Measurements from ENCODE around the gene PPP1R37.

PPP1R37 gene

DNA sequence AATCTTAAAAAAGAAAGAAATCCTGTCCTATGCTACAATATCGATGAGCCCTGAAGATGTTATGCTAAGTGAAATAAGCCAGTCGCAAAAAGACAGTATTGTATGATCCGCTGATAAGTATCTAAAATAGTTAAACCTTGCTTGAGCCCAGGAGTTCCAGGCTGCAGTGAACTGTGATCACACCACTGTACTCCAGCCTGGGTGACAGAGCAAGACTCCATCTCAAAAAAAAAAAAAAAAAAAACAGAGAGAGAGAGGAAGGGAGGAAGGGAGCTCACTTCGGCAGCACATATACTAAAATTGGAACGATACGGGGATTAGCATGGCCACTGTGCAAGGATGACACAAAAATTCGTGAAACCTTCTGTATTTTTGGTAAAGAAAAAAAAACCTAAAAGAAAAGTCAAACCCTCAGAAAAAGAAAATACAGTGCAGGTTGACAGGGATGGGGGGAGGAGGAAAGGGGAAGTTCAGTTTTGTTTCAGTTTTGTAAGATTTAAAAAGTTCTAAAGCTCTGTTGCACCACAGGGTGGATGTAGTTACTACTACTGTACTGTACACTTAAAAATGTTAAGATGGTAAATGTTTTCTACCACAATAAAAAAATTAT lies 45.7 kb upstream of the PPP1R37 start:
- Histone ChIP-seq H3K4me2 (peak overlapping the region; percentile 2; the same call in 1 of the 2 replicates), H3K79me2 (ENCODE audit: insufficient read depth, low read depth) (peaks cover 80% of the 10 kb centered on the region), H3K36me3 (ENCODE audit: insufficient read depth) (peaks cover 10% of the 10 kb centered on the region; the same call in 1 of the 2 replicates), H3K27me3 (ENCODE audit: insufficient read depth, low read depth) (no peaks in the 10 kb centered on the region), H3K4me3 (IDR thresholded peaks at IDR 0.05; ENCODE audit: insufficient read depth, low read depth, low read length) (no peak overlapping the region), H3K9ac (no peak overlapping the region), H3K27ac (no peak overlapping the region), H3K4me1 (ENCODE audit: low read depth, poor library complexity, severe bottlenecking) (peaks cover 64% of the 10 kb centered on the region), H4K20me1 (ENCODE audit: insufficient read depth) (no peaks in the 10 kb centered on the region), H2AFZ (ENCODE audit: low read depth) (no peak overlapping the region)
- TF ChIP-seq, protein P1, sequence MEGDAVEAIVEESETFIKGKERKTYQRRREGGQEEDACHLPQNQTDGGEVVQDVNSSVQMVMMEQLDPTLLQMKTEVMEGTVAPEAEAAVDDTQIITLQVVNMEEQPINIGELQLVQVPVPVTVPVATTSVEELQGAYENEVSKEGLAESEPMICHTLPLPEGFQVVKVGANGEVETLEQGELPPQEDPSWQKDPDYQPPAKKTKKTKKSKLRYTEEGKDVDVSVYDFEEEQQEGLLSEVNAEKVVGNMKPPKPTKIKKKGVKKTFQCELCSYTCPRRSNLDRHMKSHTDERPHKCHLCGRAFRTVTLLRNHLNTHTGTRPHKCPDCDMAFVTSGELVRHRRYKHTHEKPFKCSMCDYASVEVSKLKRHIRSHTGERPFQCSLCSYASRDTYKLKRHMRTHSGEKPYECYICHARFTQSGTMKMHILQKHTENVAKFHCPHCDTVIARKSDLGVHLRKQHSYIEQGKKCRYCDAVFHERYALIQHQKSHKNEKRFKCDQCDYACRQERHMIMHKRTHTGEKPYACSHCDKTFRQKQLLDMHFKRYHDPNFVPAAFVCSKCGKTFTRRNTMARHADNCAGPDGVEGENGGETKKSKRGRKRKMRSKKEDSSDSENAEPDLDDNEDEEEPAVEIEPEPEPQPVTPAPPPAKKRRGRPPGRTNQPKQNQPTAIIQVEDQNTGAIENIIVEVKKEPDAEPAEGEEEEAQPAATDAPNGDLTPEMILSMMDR (conservative IDR thresholded peaks at IDR 0.05; ENCODE audit: low read depth, low read length): no peak

DNA sequence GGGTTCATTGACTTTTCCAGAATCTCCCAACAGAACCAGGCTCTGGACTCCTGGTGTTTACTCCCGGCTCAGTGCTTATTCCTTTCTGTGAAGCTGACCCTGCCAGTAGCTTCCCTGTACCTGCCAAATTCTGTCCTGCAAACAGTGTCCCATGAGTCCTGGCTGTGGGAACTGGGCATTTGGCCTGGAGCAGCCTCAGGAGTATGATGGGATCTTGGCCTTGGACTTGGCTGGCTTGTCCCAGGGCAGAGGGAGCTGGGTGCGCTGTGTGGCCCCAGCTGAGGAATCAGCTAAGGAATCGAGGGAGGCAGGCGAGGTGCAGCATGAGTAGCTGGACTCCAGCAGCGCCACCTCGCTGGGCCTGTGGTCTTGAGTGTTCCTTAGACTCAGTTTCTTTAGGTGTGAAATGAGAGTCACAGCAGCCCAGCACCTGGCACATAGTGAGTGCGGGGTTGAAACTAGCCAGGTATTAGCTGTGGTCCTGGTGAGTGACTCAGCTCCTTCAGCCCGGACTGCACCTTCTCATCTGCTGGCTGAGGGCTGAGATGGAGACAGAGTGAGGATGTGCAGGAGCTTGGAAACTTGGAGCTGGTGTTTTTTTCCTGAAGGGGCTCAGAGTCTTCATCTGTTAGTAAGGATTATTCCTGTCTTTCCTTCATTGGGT lies 43.8 kb upstream of the PPP1R37 start:
- Histone ChIP-seq H3K4me1 (ENCODE audit: low read depth, poor library complexity, severe bottlenecking) (peaks cover 79% of the 10 kb centered on the region), H3K79me2 (ENCODE audit: insufficient read depth, low read depth) (peaks cover 68% of the 10 kb centered on the region), H3K27ac (peak overlapping the region; percentile 53; the same call in 1 of the 2 replicates), H3K36me3 (ENCODE audit: insufficient read depth) (0 out of 2 replicates have a peak, but pooled peaks cover 4% of the 10 kb centered on the region), H2AFZ (ENCODE audit: low read depth) (no peak overlapping the region), H3K27me3 (ENCODE audit: insufficient read depth, low read depth) (no peaks in the 10 kb centered on the region), H3K4me3 (IDR thresholded peaks at IDR 0.05; ENCODE audit: insufficient read depth, low read depth, low read length) (no peak overlapping the region), H4K20me1 (ENCODE audit: insufficient read depth) (no peaks in the 10 kb centered on the region), H3K4me2 (peak overlapping the region; percentile 37; the same call in 1 of the 2 replicates), H3K9ac (no peak overlapping the region; the same call in 1 of the 2 replicates)
- TF ChIP-seq, protein P1 (conservative IDR thresholded peaks at IDR 0.05; ENCODE audit: low read depth, low read length): no peak

DNA sequence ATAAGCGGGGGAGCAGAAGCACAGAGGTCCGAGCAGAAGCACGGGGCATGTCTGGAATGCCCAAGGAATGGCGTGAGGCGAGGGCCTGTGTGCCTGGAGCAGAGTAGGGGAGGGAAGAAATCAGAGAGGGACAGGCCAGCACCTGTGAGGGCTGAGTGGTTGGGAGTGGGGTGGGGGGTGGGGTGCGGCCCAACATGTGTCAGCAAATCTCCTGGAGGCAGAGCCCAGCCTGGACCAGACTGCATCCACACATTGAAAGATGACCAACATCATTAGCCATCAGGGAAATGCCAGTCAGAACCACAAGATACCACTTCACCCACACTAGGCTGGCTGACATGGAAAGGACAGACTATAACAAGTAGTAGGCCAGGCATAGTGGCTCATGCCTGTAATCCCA lies 42.9 kb upstream of the PPP1R37 start:
- H3K9ac ChIP-seq: no peak overlapping the region
- peak overlapping the region; percentile 53; the same call in 1 of the 2 replicates for H3K27ac ChIP-seq
- TF ChIP-seq, protein P1 (conservative IDR thresholded peaks at IDR 0.05; ENCODE audit: low read depth, low read length): no peak
- no peaks in the 10 kb centered on the region for H4K20me1 ChIP-seq (ENCODE audit: insufficient read depth)
- no peaks in the 10 kb centered on the region for H3K27me3 ChIP-seq (ENCODE audit: insufficient read depth, low read depth)
- peaks cover 87% of the 10 kb centered on the region for H3K4me1 ChIP-seq (ENCODE audit: low read depth, poor library complexity, severe bottlenecking)
- H3K4me2 ChIP-seq: peak overlapping the region; percentile 37; the same call in 1 of the 2 replicates
- H3K79me2 ChIP-seq (ENCODE audit: insufficient read depth, low read depth): peaks cover 60% of the 10 kb centered on the region
- H3K4me3 ChIP-seq (IDR thresholded peaks at IDR 0.05; ENCODE audit: insufficient read depth, low read depth, low read length): no peak overlapping the region
- H2AFZ ChIP-seq (ENCODE audit: low read depth): no peak overlapping the region
- H3K36me3 ChIP-seq (ENCODE audit: insufficient read depth): no peaks in the 10 kb centered on the region

DNA sequence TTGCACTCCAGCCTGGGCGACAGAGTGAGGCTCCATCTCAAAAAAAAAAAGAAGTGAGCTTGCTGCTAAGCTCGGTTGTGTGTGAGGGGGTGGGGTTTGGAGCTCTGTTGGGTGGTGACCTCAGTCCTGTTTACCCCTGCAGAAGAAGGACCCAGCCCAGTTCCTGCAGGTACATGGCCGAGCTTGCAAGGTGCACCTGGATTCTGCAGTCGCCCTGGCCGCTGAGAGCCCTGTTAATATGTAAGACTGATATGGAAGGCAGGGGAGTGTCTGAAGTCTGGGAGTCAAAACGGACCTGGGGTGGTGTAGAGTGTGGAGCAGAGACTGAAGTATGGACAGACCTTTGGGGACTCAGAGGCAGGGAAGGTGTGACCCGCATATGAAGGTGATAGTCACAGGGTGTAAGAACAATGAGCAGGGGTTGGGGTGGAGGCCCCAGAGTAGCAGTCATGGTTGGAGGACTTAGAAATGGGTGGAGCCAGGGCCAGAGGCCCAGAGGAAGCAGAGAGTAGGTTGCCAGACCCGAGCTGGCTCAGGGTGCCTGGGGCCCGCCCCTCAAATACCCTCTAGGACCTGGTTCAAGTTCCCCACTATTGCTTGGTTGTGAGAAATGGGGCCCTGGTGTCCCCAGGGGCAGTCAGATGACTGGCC lies 40.9 kb upstream of the PPP1R37 start:
- no peaks in the 10 kb centered on the region for H3K36me3 ChIP-seq (ENCODE audit: insufficient read depth)

More for the DNA sequence above, 40.9 kb upstream of the PPP1R37 start:
- Histone ChIP-seq H3K4me1 (ENCODE audit: low read depth, poor library complexity, severe bottlenecking) (peaks cover 69% of the 10 kb centered on the region), H4K20me1 (ENCODE audit: insufficient read depth) (no peaks in the 10 kb centered on the region), H3K4me3 (IDR thresholded peaks at IDR 0.05; ENCODE audit: insufficient read depth, low read depth, low read length) (no peak overlapping the region), H3K27ac (no peak overlapping the region), H3K9ac (no peak overlapping the region), H3K27me3 (ENCODE audit: insufficient read depth, low read depth) (no peaks in the 10 kb centered on the region), H3K79me2 (ENCODE audit: insufficient read depth, low read depth) (peaks cover 40% of the 10 kb centered on the region), H2AFZ (ENCODE audit: low read depth) (no peak overlapping the region), H3K4me2 (no peak overlapping the region)
- TF ChIP-seq, protein P1 (conservative IDR thresholded peaks at IDR 0.05; ENCODE audit: low read depth, low read length): no peak

All from KMS-11 (cell line).